Liver (tissue), 9 donors: ENCODE measurements around the gene TMEM131. TPM values are rescaled to one million over a fixed set of nuclear protein-coding genes. Genes with fewer than 3 reads are reported as not detected.

Experiments used
- DNase-seq: peaks from one replicate; pipeline ENCODE4 v3.0.0-alpha.2; 2017; ENCODE audit warnings: low spot score
- H3K27ac ChIP-seq, 2 donors: one replicate each; pipeline ENCODE4 v1.7.0; 2013; ENCODE audit warnings: inconsistent platforms in 2 of 2, low read length in 2 of 2, control low read depth in 1 of 2, low read depth in 1 of 2, mild to moderate bottlenecking in 1 of 2
- H3K27me3 ChIP-seq, 4 donors: one replicate each; pipeline versions ENCODE4 v1.6.1 to v1.7.0; 2013; ENCODE audit warnings: low read length in 3 of 4, inconsistent platforms in 1 of 4, mild to moderate bottlenecking in 1 of 4, moderate library complexity in 1 of 4; ENCODE audit not compliant: control insufficient read depth in 4 of 4, insufficient read depth in 4 of 4
- H3K36me3 ChIP-seq, 4 donors: one replicate each; pipeline versions ENCODE4 v1.6.1 to v1.7.0; 2013; ENCODE audit warnings: low read length in 3 of 4, mild to moderate bottlenecking in 3 of 4, low read depth in 1 of 4, moderate library complexity in 1 of 4; ENCODE audit not compliant: control insufficient read depth in 4 of 4, insufficient read depth in 3 of 4
- H3K4me1 ChIP-seq, 4 donors: one replicate each; pipeline versions ENCODE4 v1.6.1 to v1.7.0; 2013; ENCODE audit warnings: low read length in 3 of 4, mild to moderate bottlenecking in 3 of 4, moderate library complexity in 1 of 4; ENCODE audit not compliant: control insufficient read depth in 4 of 4, insufficient read depth in 4 of 4
- H3K4me3 ChIP-seq, 3 donors: one replicate each; pipeline versions ENCODE4 v1.6.1 to v1.7.0; 2013; ENCODE audit warnings: low read length in 3 of 3, control low read depth in 1 of 3, low read depth in 1 of 3, mild to moderate bottlenecking in 1 of 3
- H3K9ac ChIP-seq, 2 donors: one replicate each; pipeline ENCODE4 v1.7.0; 2013; ENCODE audit warnings: low read length in 2 of 2, mild to moderate bottlenecking in 2 of 2, moderate library complexity in 2 of 2, control low read depth in 1 of 2, low read depth in 1 of 2
- H3K9me3 ChIP-seq, 4 donors: one replicate each; pipeline versions ENCODE4 v1.6.1 to v1.7.0; 2013; ENCODE audit warnings: low read length in 3 of 4; ENCODE audit not compliant: control insufficient read depth in 4 of 4
- CTCF ChIP-seq: fragments of 150-350 bp; IDR thresholded peaks from 2 replicates; pipeline ENCODE4 v1.5.1; 2017; ENCODE audit warnings: improper control_type of control experiment, low read depth, low read length; ENCODE audit not compliant: missing input control
- EGR1 ChIP-seq, 2 donors: IDR thresholded peaks; 2 replicates each; pipeline ENCODE4 v1.6.1; 2016 to 2018; ENCODE audit warnings: antibody characterized with exemption in 2 of 2, low read depth in 2 of 2
- FOXA1 ChIP-seq: IDR thresholded peaks from 2 replicates; pipeline ENCODE4 v1.6.1; 2016; ENCODE audit warnings: antibody characterized with exemption
- FOXA2 ChIP-seq: IDR thresholded peaks from 2 replicates; pipeline ENCODE4 v1.6.1; 2016; ENCODE audit warnings: antibody characterized with exemption
- GABPA ChIP-seq, 2 donors: IDR thresholded peaks in 1 of 2; conservative IDR thresholded peaks in 1 of 2; 2 replicates each; pipeline ENCODE4 v1.6.1; 2016; ENCODE audit warnings: antibody characterized with exemption in 2 of 2, mild to moderate bottlenecking in 1 of 2, moderate library complexity in 1 of 2
- HNF4A ChIP-seq, 2 donors: conservative IDR thresholded peaks; 2 replicates each; pipeline ENCODE4 v1.6.1; 2016; ENCODE audit warnings: antibody characterized with exemption in 2 of 2, mild to moderate bottlenecking in 2 of 2
- HNF4G ChIP-seq: IDR thresholded peaks from 2 replicates; pipeline ENCODE4 v1.6.1; 2016; ENCODE audit warnings: antibody characterized with exemption
- JUND ChIP-seq, 2 donors: IDR thresholded peaks; 2 replicates each; pipeline ENCODE4 v1.6.1; 2016; ENCODE audit warnings: antibody characterized with exemption in 2 of 2
- NR2F2 ChIP-seq: IDR thresholded peaks from 2 replicates; pipeline ENCODE4 v1.6.1; 2016; ENCODE audit warnings: antibody characterized with exemption
- RAD21 ChIP-seq, 2 donors: IDR thresholded peaks; 2 replicates each; pipeline ENCODE4 v1.6.1; 2016; ENCODE audit warnings: antibody characterized with exemption in 2 of 2, mild to moderate bottlenecking in 2 of 2
- SP1 ChIP-seq: IDR thresholded peaks from 2 replicates; pipeline ENCODE4 v1.6.1; 2018; ENCODE audit warnings: antibody characterized with exemption, mild to moderate bottlenecking
- TAF1 ChIP-seq: conservative IDR thresholded peaks from 2 replicates; pipeline ENCODE4 v1.6.1; 2016; ENCODE audit warnings: antibody characterized with exemption, mild to moderate bottlenecking
- YY1 ChIP-seq: IDR thresholded peaks from 2 replicates; pipeline ENCODE4 v1.6.1; 2016; ENCODE audit warnings: antibody characterized with exemption, mild to moderate bottlenecking
- ZBTB33 ChIP-seq: IDR thresholded peaks from 2 replicates; pipeline ENCODE4 v1.6.1; 2016; ENCODE audit warnings: antibody characterized with exemption
- WGBS: extraction: QIAGEN DNeasy Blood & Tissue Kit; methylation state at CpG from one replicate; pipeline ENCODE4 v1.1.7; 2013; 5-methylcytosine and 5-hydroxymethylcytosine counted together
- polyA plus RNA-seq, 2 donors: library from polyadenylated mRNA; stranded (reverse) in 1 of 2; unstranded in 1 of 2; fragments of 200-250 nt in 1 of 2; fragments of >200 nt in 1 of 2; fragmentation: Nextera tagmentation in 1 of 2; extraction: Ambion mirVana in 1 of 2; gene quantifications; one replicate each; pipeline versions ENCODE4 v1.2.1 to v1.2.3, GENCODE V29; 2013 to 2015
- total RNA-seq, 2 donors: library from RNA; depleted of rRNA; stranded (reverse); fragments of >200 nt; gene quantifications; one replicate each; pipeline ENCODE4 v1.2.3, GENCODE V29; 2014
- TF ChIP-seq, protein P1 (sequence below): IDR thresholded peaks from 2 replicates; pipeline ENCODE4 v1.6.1; 2016; ENCODE audit warnings: antibody characterized with exemption
- TF ChIP-seq, protein P2 (sequence below): IDR thresholded peaks from 2 replicates; pipeline ENCODE4 v1.6.1; 2016; ENCODE audit warnings: antibody characterized with exemption
- TF ChIP-seq, protein P3 (sequence below): IDR thresholded peaks from 2 replicates; pipeline ENCODE4 v1.6.1; 2016; ENCODE audit warnings: antibody characterized with exemption, mild to moderate bottlenecking
- donor health status: healthy.
- donor health status: healthy.
- donor health status: healthy.
- donor health status: healthy.
- donor health status: healthy.

The TMEM131 gene
- total and polyA plus RNA-seq, 4 donors, result 6.1 to 22.8 (median 11.2) TPM

- TF ChIP-seq TAF1 (no peak), GABPA (IDR thresholded peaks at IDR 0.05 in 1 of 2, conservative IDR thresholded peaks at IDR 0.05 in 1 of 2) (no peak), RAD21 (IDR thresholded peaks at IDR 0.05) (no peak), ZBTB33 (no peak)
- TF ChIP-seq, protein P1, sequence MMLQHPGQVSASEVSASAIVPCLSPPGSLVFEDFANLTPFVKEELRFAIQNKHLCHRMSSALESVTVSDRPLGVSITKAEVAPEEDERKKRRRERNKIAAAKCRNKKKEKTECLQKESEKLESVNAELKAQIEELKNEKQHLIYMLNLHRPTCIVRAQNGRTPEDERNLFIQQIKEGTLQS, result no peak
- no peak for DNase-seq
- Histone ChIP-seq H3K27ac (no peak overlapping the region), H3K4me1 (no peaks in the 10 kb centered on the region), H3K36me3 (peaks cover 5 to 44% (median 20%) of the 10 kb centered on the region in 4 donors), H3K9ac (no peak overlapping the region), H3K9me3 (no peaks in the 10 kb centered on the region), H3K27me3 (no peaks in the 10 kb centered on the region), H3K4me3 (no peak overlapping the region)
- 86% methylated on average over 3 of the region's 3 CpGs for WGBS
Observed at GRCh38 chr2:97797355-97797754, 198.4 kb downstream of the TMEM131 start.

DNA sequence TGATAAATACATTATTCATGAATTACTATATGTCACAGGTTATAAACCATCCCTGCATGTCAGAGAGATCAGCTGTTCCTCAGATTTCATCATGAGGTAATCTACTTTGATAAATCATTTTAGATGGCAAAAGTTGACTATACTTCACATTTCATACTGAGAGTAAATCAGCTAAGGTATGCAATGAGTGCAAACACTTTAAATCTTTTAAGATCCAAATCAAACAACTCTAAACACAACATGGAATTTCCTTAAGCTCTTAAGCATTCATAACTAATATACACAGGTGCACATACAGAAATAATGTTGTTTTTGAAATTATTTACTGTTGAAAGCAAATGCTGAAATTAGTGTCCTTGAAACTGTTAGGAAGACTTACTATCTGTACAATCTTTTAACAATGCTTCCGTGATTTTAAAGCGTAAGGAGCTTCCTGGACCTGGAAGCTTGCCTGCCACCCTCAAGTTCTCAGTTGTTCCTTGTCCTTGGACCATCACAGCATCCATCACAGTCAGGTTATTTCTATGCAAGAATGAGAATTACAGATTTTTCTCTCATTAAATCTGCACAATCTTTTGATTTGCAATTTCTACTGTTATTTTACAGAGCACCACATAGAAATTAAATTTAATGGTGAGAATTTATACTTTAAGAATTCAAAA, 199.2 kb downstream of the TMEM131 start:
- peaks cover 6 to 42% (median 24%) of the 10 kb centered on the region in 4 donors for H3K36me3 ChIP-seq

DNA sequence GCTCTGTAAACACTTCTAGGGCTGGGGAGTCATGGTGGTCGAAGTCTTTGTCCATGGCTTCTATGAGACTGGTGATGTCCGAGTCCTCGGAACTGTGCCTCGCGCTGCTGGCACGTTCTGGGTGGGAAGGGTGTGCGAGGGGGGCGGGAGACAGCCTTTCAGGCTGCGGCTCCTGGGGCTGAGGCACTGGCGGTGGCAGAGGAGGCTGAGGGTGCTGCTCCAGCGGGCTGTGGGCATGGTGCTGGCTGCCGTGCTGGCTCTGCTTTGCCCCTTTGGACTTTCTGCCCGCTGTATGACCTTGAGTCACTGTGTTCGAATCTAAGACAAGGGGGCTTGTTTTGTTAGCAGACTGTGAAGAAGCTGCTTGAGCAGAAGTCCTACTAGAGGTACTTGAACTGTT, 203.3 kb downstream of the TMEM131 start:
- H3K36me3 ChIP-seq, result peaks cover 5 to 29% (median 19%) of the 10 kb centered on the region in 4 donors
- 97% methylated on average over 14 of the region's 14 CpGs for WGBS

More for the DNA sequence above, 199.2 kb downstream of the TMEM131 start:
- H3K9ac ChIP-seq, result no peak overlapping the region
- no peaks in the 10 kb centered on the region for H3K9me3 ChIP-seq
- H3K4me3 ChIP-seq, result no peak overlapping the region
- no peaks in the 10 kb centered on the region for H3K27me3 ChIP-seq
- H3K27ac ChIP-seq, result no peak overlapping the region
- H3K4me1 ChIP-seq, result no peaks in the 10 kb centered on the region
- 89% methylated on average over 2 of the region's 2 CpGs for WGBS
- no peak for DNase-seq
- TF ChIP-seq NR2F2, result no peak
- no peak for TF ChIP-seq FOXA2

More for the DNA sequence above, 203.3 kb downstream of the TMEM131 start:
- Histone ChIP-seq H3K9me3 (no peaks in the 10 kb centered on the region), H3K4me3 (no peak overlapping the region), H3K27me3 (no peaks in the 10 kb centered on the region), H3K4me1 (no peaks in the 10 kb centered on the region), H3K9ac (no peak overlapping the region), H3K27ac (no peak overlapping the region)
- TF ChIP-seq JUND (IDR thresholded peaks at IDR 0.05) (no peak), HNF4G (no peak), FOXA2 (no peak), TAF1 (no peak), CTCF (no peak), YY1 (no peak), HNF4A (conservative IDR thresholded peaks at IDR 0.05) (no peak), FOXA1 (no peak), RAD21 (IDR thresholded peaks at IDR 0.05) (no peak), SP1 (no peak), EGR1 (IDR thresholded peaks at IDR 0.05; ENCODE audit: low read depth in 2 of 2) (no peak), ZBTB33 (no peak)
- TF ChIP-seq, protein P2, sequence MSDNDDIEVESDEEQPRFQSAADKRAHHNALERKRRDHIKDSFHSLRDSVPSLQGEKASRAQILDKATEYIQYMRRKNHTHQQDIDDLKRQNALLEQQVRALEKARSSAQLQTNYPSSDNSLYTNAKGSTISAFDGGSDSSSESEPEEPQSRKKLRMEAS, result no peak
- TF ChIP-seq, protein P3, sequence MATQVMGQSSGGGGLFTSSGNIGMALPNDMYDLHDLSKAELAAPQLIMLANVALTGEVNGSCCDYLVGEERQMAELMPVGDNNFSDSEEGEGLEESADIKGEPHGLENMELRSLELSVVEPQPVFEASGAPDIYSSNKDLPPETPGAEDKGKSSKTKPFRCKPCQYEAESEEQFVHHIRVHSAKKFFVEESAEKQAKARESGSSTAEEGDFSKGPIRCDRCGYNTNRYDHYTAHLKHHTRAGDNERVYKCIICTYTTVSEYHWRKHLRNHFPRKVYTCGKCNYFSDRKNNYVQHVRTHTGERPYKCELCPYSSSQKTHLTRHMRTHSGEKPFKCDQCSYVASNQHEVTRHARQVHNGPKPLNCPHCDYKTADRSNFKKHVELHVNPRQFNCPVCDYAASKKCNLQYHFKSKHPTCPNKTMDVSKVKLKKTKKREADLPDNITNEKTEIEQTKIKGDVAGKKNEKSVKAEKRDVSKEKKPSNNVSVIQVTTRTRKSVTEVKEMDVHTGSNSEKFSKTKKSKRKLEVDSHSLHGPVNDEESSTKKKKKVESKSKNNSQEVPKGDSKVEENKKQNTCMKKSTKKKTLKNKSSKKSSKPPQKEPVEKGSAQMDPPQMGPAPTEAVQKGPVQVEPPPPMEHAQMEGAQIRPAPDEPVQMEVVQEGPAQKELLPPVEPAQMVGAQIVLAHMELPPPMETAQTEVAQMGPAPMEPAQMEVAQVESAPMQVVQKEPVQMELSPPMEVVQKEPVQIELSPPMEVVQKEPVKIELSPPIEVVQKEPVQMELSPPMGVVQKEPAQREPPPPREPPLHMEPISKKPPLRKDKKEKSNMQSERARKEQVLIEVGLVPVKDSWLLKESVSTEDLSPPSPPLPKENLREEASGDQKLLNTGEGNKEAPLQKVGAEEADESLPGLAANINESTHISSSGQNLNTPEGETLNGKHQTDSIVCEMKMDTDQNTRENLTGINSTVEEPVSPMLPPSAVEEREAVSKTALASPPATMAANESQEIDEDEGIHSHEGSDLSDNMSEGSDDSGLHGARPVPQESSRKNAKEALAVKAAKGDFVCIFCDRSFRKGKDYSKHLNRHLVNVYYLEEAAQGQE, result no peak
- TF ChIP-seq, protein P1, result no peak
- no peak for DNase-seq
